ENCODE results near the gene AP1AR.

DNA sequence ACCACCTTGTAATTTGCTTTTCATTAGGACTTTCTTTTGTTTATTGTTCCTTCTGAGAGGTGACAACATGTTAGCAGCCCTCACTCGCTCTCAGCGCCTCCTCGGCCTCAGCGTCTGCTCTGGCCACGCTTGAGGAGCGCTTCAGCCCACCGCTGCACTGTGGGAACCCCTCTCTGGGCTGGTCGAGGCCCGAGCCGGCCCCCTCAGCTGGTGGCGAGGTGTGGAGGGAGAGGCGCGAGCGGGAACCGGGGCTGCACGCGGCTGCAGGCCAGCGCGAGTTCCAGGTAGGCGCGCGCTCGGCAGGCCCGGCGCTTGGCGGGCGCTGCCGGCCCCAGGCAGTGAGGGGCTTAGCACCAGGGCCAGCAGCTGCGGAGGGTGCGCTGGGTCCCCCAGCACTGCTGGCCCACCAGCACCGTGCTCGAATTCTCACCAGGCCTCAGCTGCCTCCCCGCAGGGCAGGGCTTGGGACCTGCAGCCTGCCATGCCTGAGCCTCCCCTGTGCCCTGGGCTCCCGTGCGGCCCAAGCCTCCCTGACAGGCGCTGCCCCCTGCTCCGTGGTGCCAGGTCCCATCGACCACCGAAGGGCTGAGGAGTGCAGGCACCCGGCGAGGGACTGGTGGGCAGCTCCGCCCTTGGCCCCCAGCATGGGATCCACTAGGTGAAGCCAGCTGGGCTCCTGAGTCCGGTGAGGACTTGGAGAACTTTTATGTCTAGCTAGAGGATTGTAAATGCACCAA, 9.2 kb upstream of the AP1AR start:
- TF ChIP-seq, protein P1, sequence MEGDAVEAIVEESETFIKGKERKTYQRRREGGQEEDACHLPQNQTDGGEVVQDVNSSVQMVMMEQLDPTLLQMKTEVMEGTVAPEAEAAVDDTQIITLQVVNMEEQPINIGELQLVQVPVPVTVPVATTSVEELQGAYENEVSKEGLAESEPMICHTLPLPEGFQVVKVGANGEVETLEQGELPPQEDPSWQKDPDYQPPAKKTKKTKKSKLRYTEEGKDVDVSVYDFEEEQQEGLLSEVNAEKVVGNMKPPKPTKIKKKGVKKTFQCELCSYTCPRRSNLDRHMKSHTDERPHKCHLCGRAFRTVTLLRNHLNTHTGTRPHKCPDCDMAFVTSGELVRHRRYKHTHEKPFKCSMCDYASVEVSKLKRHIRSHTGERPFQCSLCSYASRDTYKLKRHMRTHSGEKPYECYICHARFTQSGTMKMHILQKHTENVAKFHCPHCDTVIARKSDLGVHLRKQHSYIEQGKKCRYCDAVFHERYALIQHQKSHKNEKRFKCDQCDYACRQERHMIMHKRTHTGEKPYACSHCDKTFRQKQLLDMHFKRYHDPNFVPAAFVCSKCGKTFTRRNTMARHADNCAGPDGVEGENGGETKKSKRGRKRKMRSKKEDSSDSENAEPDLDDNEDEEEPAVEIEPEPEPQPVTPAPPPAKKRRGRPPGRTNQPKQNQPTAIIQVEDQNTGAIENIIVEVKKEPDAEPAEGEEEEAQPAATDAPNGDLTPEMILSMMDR (IDR thresholded peaks at IDR 0.05; ENCODE audit: insufficient read depth, low read depth, low read length): no peak
- TF ChIP-seq EZH2 (IDR thresholded peaks at IDR 0.05; ENCODE audit: insufficient read depth, low read length): no peak
